ENCODE results near the gene ZBTB46. TPM values are rescaled to one million over a fixed set of nuclear protein-coding genes. Genes with fewer than 3 reads are reported as not detected.

Gene ZBTB46
- total and polyA plus RNA-seq, 10 of the 15 experiments (the other 5 are each of a cell fraction or from before 2014, with no cell fraction given), result 0.15 to 0.92 (median 0.34) TPM

GRCh38 chr20:63859166-63859699, 28.2 kb upstream of the ZBTB46 start:
- TF ChIP-seq BHLHE40 (IDR thresholded peaks at IDR 0.05; ENCODE audit: borderline replicate concordance in 1 of 2, low read depth in 2 of 2, low read length in 1 of 2) (no peak), USF2 (IDR thresholded peaks at IDR 0.05; ENCODE audit: borderline replicate concordance, low read depth, low read length) (no peak), NR2F1 (conservative IDR thresholded peaks at IDR 0.05) (no peak), NFXL1 (IDR thresholded peaks at IDR 0.05; ENCODE audit: borderline replicate concordance) (no peak), ATF7 (IDR thresholded peaks at IDR 0.05; ENCODE audit: low read depth) (no peak), NBN (IDR thresholded peaks at IDR 0.05) (no peak), SRF (IDR thresholded peaks at IDR 0.05; ENCODE audit: low read depth in 2 of 2, low read length in 2 of 2) (no peak), SPI1 (IDR thresholded peaks at IDR 0.05; ENCODE audit: borderline replicate concordance, insufficient read depth, low read depth, low read length) (no peak), PAX8 (IDR thresholded peaks at IDR 0.05) (no peak), TCF12 (IDR thresholded peaks at IDR 0.05; ENCODE audit: low read depth, low read length) (no peak), NKRF (conservative IDR thresholded peaks at IDR 0.05) (no peak), ZBTB33 (IDR thresholded peaks at IDR 0.05) (no peak), MLLT1 (IDR thresholded peaks at IDR 0.05) (no peak), IKZF1 (conservative IDR thresholded peaks at IDR 0.05) (no peak), HDAC6 (IDR thresholded peaks at IDR 0.05; ENCODE audit: unreplicated experiment) (no peak), BACH1 (IDR thresholded peaks at IDR 0.05; ENCODE audit: borderline replicate concordance) (no peak)
- Histone ChIP-seq H3K79me2 (ENCODE audit: control insufficient read depth, insufficient read depth, low read length) (peaks cover 10% of the 10 kb centered on the region; the same call in 1 of the 2 replicates), H4K20me1 (ENCODE audit: control insufficient read depth, insufficient read depth) (no peaks in the 10 kb centered on the region), H3K4me3 (no peak overlapping the region), H3K36me3 (ENCODE audit: control insufficient read depth in 2 of 2, insufficient read depth in 2 of 2, low read length in 1 of 2) (peaks cover 0 to 4% of the 10 kb centered on the region in 2 experiments; a peak in 3 of 4 replicates), H3K4me2 (ENCODE audit: control insufficient read depth, insufficient read depth) (no peak overlapping the region), H3K9me3 (replicated peaks; ENCODE audit: control insufficient read depth, insufficient read depth, low read length) (no peaks in the 10 kb centered on the region), H3K27me3 (replicated peaks in 1 of 2; ENCODE audit: control insufficient read depth in 2 of 2, insufficient read depth in 2 of 2, low read length in 1 of 2) (no peaks in the 10 kb centered on the region), H2AFZ (ENCODE audit: control insufficient read depth, low read depth, low read length) (no peak overlapping the region), H3K9ac (ENCODE audit: control insufficient read depth, insufficient read depth, low read length) (no peak overlapping the region), H3K27ac (ENCODE audit: control insufficient read depth, insufficient read depth) (no peak overlapping the region; the same call in 1 of the 2 replicates), H3K4me1 (ENCODE audit: control insufficient read depth, insufficient read depth, low read length) (peaks cover 31% of the 10 kb centered on the region)
- BruUV-seq (replicated peaks), result no TSS peak
- ChIA-PET RAD21 (ENCODE audit: unreplicated experiment) (interaction anchor here (0.6 to 1.4 kb wide), 3 partner anchors 73 to 769 kb away, joined by 4 to 8 read pairs (median 6); partner anchors contain the start of genes ARFRP1 and ZGPAT), SMC1A (ENCODE audit: uncharacterized antibody, unreplicated experiment) (interaction anchor here (1.1 to 2.0 kb wide), 2 partner anchors 10 to 73 kb away, joined by 3 to 7 read pairs; no protein-coding TSS in a partner anchor), CTCF (interaction anchor here (0.7 to 1.7 kb wide), 5 partner anchors 17 to 152 kb away, joined by 3 to 7 read pairs (median 3); partner anchors contain the start of genes ARFRP1 and ZGPAT), POLR2A (interaction anchor here (1.0 kb wide), 1 partner anchor 73 kb away, joined by 5 read pairs; no protein-coding TSS in a partner anchor)
- ATAC-seq, result no peak
- FAIRE-seq, result no peak
- in situ Hi-C loops (cut with MboI) (loop anchor here (5.0 kb wide), 1 partner anchor 152 kb away; the partner anchor contains the start of genes ARFRP1 and ZGPAT), intact Hi-C loops (cut with micrococcal nuclease; ENCODE audit: unreplicated experiment) (no loop called here)
- no peak for DNase-seq (ENCODE audit: low read depth, low spot score)
- WGBS (ENCODE audit: insufficient coverage, insufficient replicate concordance, low lambda C conversion rate, missing lambda C conversion rate), result 38% methylated on average over 7 of the region's 7 CpGs

Measured in GM12878 (cell line).